Adrenal gland (tissue), 12 donors: Measurements from ENCODE around the gene ANTXR1. TPM values are rescaled to one million over a fixed set of nuclear protein-coding genes. Genes with fewer than 3 reads are reported as not detected.

Source experiments
- DNase-seq, 7 donors: peaks; one replicate each; pipeline ENCODE4 v3.0.0-alpha.2; 2019 to 2020
- H3K27ac ChIP-seq, 5 donors: fragments of 200-600 bp; sonication (generic) in 4 of 5; 1 replicate in 3 of 5; 2 replicates in 2 of 5; pipeline versions ENCODE4 v1.5.1 to v1.8.0; 2016 to 2020; ENCODE audit warnings: mild to moderate bottlenecking in 1 of 5
- H3K27me3 ChIP-seq: fragments of 200-600 bp; 2 replicates; pipeline ENCODE4 v1.8.0; 2021
- H3K36me3 ChIP-seq, 2 donors: fragments of 200-600 bp; replicated peaks in 1 of 2; 1 replicate in 1 of 2; 2 replicates in 1 of 2; pipeline versions ENCODE4 v1.5.1 to v1.8.0; 2018 to 2022
- H3K4me1 ChIP-seq, 2 donors: fragments of 200-600 bp; replicated peaks in 1 of 2; 1 replicate in 1 of 2; 2 replicates in 1 of 2; pipeline versions ENCODE4 v1.5.1 to v1.8.0; 2018 to 2021
- H3K4me3 ChIP-seq, 4 donors: fragments of 200-600 bp; sonication (generic) in 3 of 4; one replicate each; pipeline ENCODE4 v1.5.1; 2016 to 2018
- H3K9me3 ChIP-seq, 3 donors: fragments of 200-600 bp; sonication (generic) in 1 of 3; replicated peaks in 1 of 3; 1 replicate in 2 of 3; 2 replicates in 1 of 3; pipeline versions ENCODE4 v1.5.1 to v1.8.0; 2016 to 2021
- CTCF ChIP-seq, 6 experiments: fragments of 450-650 bp in 4 of 6; fragments of 200-600 bp in 2 of 6; sonication (generic) in 1 of 6; IDR thresholded peaks; 1 replicate in 5 of 6; 2 replicates in 1 of 6; pipeline versions ENCODE4 v1.5.1 to v1.8.0; 2016 to 2021; ENCODE audit warnings: antibody characterized with exemption in 6 of 6, mild to moderate bottlenecking in 2 of 6, moderate library complexity in 1 of 6
- POLR2A ChIP-seq, 2 donors: fragments of 450-650 bp; IDR thresholded peaks; one replicate each; pipeline ENCODE4 v1.6.1; 2017; ENCODE audit warnings: antibody characterized with exemption in 2 of 2, mild to moderate bottlenecking in 2 of 2, moderate library complexity in 1 of 2
- WGBS, 4 donors: extraction: QIAGEN DNeasy Blood & Tissue Kit in 2 of 4; methylation state at CpG; one replicate each; pipeline versions ENCODE4 v1.1.5 to v1.1.7; 2013 to 2017; 5-methylcytosine and 5-hydroxymethylcytosine counted together
- intact Hi-C, 2 donors: fragments of 100-400 bp; cut with DNase I; formaldehyde crosslinking; loops; one replicate each; pipeline versions ENCODE4 v1.14.1 to v1.15.0; 2022 to 2023
- polyA plus RNA-seq, 3 donors: library from polyadenylated mRNA; stranded (reverse); fragments of 200-250 nt in 2 of 3; fragments of 350-450 nt in 1 of 3; fragmentation: Illumina TruSeq in 1 of 3; extraction: RNeasy Lipid Tissue Mini Kit (QIAGEN cat#74804) in 1 of 3; gene quantifications; one replicate each; pipeline ENCODE4 v1.2.3, GENCODE V29; 2013 to 2014
- total RNA-seq, 9 donors: library from RNA; depleted of rRNA in 4 of 9; stranded (reverse); fragments of >200 nt in 4 of 9; fragments of 120-200 nt in 1 of 9; fragmentation: NEBNext Ultra II Directional in 1 of 9; extraction: Animal tissue kit (Norgen Biotek cat#: 25700) in 1 of 9; gene quantifications; one replicate each; pipeline versions ENCODE4 v1.1.0 to v1.2.4, GENCODE V29; 2013 to 2023
- donor health status: healthy with polysubstance abuse.
- donor health status: Bipolar disorder and iron deficiency.
- donor health status: DM: yes; HTN: yes; CAD: no.
- donor health status: DM: no; HTN: no; CAD: no.
- donor health status: DM: no; HTN: no; CAD: no.
- donor health status: DM: yes; HTN: yes; CAD: no.

ANTXR1 gene
- total and polyA plus RNA-seq, 12 donors = 19.0 to 386 (median 119) TPM

GRCh38 chr2:69169655-69170389, 156.8 kb downstream of the ANTXR1 start:
- H3K27ac ChIP-seq = no peak overlapping the region
- intact Hi-C loops = no loop called here
- 86 to 91% (median 88%) methylated on average over 11 of the region's 11 CpGs for WGBS, 4 donors
- no peaks in the 10 kb centered on the region for H3K36me3 ChIP-seq
- TF ChIP-seq CTCF (IDR thresholded peaks at IDR 0.05) (no peak), POLR2A (IDR thresholded peaks at IDR 0.05) (no peak)
- no peaks in the 10 kb centered on the region for H3K27me3 ChIP-seq
- peaks cover 0 to 3% of the 10 kb centered on the region in 2 donors for H3K4me1 ChIP-seq
- no peak for DNase-seq
- H3K4me3 ChIP-seq = no peak overlapping the region
- no peaks in the 10 kb centered on the region for H3K9me3 ChIP-seq

- no peak overlapping the region for H3K4me3 ChIP-seq
- no peaks in the 10 kb centered on the region for H3K4me1 ChIP-seq
- TF ChIP-seq CTCF (IDR thresholded peaks at IDR 0.05) (no peak), POLR2A (IDR thresholded peaks at IDR 0.05) (no peak)
- no peaks in the 10 kb centered on the region for H3K27me3 ChIP-seq
- DNase-seq = no peak
- intact Hi-C loops = no loop called here
- H3K9me3 ChIP-seq = no peaks in the 10 kb centered on the region
- H3K36me3 ChIP-seq = no peaks in the 10 kb centered on the region
- 85 to 94% (median 89%) methylated on average over 3 of the region's 3 CpGs for WGBS, 4 donors
- H3K27ac ChIP-seq = no peak overlapping the region
Observed at GRCh38 chr2:69170661-69171060, 157.7 kb downstream of the ANTXR1 start.

GRCh38 chr2:69171116-69171896, 158.3 kb downstream of the ANTXR1 start:
- intact Hi-C loops = no loop called here
- 76 to 82% (median 81%) methylated on average over 5 of the region's 5 CpGs for WGBS, 4 donors

More at GRCh38 chr2:69171116-69171896, 158.3 kb downstream of the ANTXR1 start:
- Histone ChIP-seq H3K27me3 (no peaks in the 10 kb centered on the region), H3K9me3 (no peaks in the 10 kb centered on the region), H3K27ac (no peak overlapping the region), H3K36me3 (no peaks in the 10 kb centered on the region), H3K4me1 (peaks cover 0 to 1% of the 10 kb centered on the region in 2 donors), H3K4me3 (no peak overlapping the region)
- DNase-seq = no peak
- TF ChIP-seq CTCF (IDR thresholded peaks at IDR 0.05) (no peak), POLR2A (IDR thresholded peaks at IDR 0.05) (no peak)
